GM10266 (cell line): ENCODE results near the gene AP2A2.

Experiments
- DNase-seq: peaks from one replicate; pipeline ENCODE4 v3.0.0; 2012; ENCODE audit errors: extremely low spot score
- CTCF ChIP-seq: IDR thresholded peaks from 2 replicates; pipeline ENCODE4 v1.5.1; 2012; ENCODE audit warnings: mild to moderate bottlenecking, low read depth; ENCODE audit not compliant: control insufficient read depth, insufficient read depth; ENCODE audit errors: missing control alignments

The AP2A2 gene

GRCh38 chr11:1017269-1018005 is 91.8 kb downstream of the AP2A2 start:
- TF ChIP-seq CTCF: no peak
- no peak for DNase-seq

GRCh38 chr11:1018091-1018490 is 92.4 kb downstream of the AP2A2 start:
- no peak for TF ChIP-seq CTCF
- DNase-seq: no peak

GRCh38 chr11:1019321-1019910 is 93.7 kb downstream of the AP2A2 start:
- no peak for TF ChIP-seq CTCF

GRCh38 chr11:1020211-1020905 is 94.7 kb downstream of the AP2A2 start:
- DNase-seq: no peak
- TF ChIP-seq CTCF: no peak

More at GRCh38 chr11:1019321-1019910, 93.7 kb downstream of the AP2A2 start:
- no peak for DNase-seq

- TF ChIP-seq CTCF: no peak
- DNase-seq: no peak
Measured at GRCh38 chr11:1022411-1022810, 96.7 kb downstream of the AP2A2 start.

GRCh38 chr11:1022908-1023810 is 97.5 kb downstream of the AP2A2 start:
- TF ChIP-seq CTCF: no peak
- no peak for DNase-seq
